ENCODE data around the gene MS4A18. TPM values are rescaled to one million over a fixed set of nuclear protein-coding genes. Genes with fewer than 3 reads are reported as not detected.

Gene MS4A18
- total RNA-seq, 1 experiment from 2014 or later = not detected

- intact Hi-C loops (cut with micrococcal nuclease; ENCODE audit: unreplicated experiment) = no loop called here
- POLR2A ChIA-PET (ENCODE audit: unreplicated experiment) = no interaction called here
- BruUV-seq (replicated peaks) = no TSS peak
- Histone ChIP-seq H4K20me1 (ENCODE audit: insufficient read depth) (no peaks in the 10 kb centered on the region), H3K79me2 (ENCODE audit: low read depth) (no peaks in the 10 kb centered on the region), H3K4me1 (replicated peaks; ENCODE audit: insufficient read depth) (no peaks in the 10 kb centered on the region), H3K4me3 (no peak overlapping the region), H3K36me3 (ENCODE audit: low read depth) (no peaks in the 10 kb centered on the region), H3F3A (ENCODE audit: insufficient read depth, low read depth) (no peaks in the 10 kb centered on the region), H3K27me3 (ENCODE audit: insufficient read depth, low read depth) (peaks cover 65% of the 10 kb centered on the region), H3K9me2 (ENCODE audit: insufficient read depth) (no peaks in the 10 kb centered on the region), H3K27ac (no peak overlapping the region), H2AFZ (no peak overlapping the region), H3K9me3 (ENCODE audit: insufficient read depth, low read depth) (no peaks in the 10 kb centered on the region; the same call in 1 of the 2 replicates), H3K4me2 (no peak overlapping the region)
- TF ChIP-seq, protein P1, sequence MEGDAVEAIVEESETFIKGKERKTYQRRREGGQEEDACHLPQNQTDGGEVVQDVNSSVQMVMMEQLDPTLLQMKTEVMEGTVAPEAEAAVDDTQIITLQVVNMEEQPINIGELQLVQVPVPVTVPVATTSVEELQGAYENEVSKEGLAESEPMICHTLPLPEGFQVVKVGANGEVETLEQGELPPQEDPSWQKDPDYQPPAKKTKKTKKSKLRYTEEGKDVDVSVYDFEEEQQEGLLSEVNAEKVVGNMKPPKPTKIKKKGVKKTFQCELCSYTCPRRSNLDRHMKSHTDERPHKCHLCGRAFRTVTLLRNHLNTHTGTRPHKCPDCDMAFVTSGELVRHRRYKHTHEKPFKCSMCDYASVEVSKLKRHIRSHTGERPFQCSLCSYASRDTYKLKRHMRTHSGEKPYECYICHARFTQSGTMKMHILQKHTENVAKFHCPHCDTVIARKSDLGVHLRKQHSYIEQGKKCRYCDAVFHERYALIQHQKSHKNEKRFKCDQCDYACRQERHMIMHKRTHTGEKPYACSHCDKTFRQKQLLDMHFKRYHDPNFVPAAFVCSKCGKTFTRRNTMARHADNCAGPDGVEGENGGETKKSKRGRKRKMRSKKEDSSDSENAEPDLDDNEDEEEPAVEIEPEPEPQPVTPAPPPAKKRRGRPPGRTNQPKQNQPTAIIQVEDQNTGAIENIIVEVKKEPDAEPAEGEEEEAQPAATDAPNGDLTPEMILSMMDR (conservative IDR thresholded peaks at IDR 0.05) = no peak
- TF ChIP-seq EZH2 (IDR thresholded peaks at IDR 0.05; ENCODE audit: low read depth) = no peak
- no peak for DNase-seq
- CTCF ChIA-PET = no interaction called here
Measured at GRCh38 chr11:60748225-60748624, 23.7 kb downstream of the MS4A18 start.

- Histone ChIP-seq H3K4me2 (no peak overlapping the region), H4K20me1 (ENCODE audit: insufficient read depth) (no peaks in the 10 kb centered on the region), H3K4me3 (no peak overlapping the region), H3K9me2 (ENCODE audit: insufficient read depth) (no peaks in the 10 kb centered on the region), H3K36me3 (ENCODE audit: low read depth) (no peaks in the 10 kb centered on the region), H3K27me3 (ENCODE audit: insufficient read depth, low read depth) (peaks cover 69% of the 10 kb centered on the region), H2AFZ (no peak overlapping the region), H3K27ac (no peak overlapping the region), H3K9me3 (ENCODE audit: insufficient read depth, low read depth) (no peaks in the 10 kb centered on the region; the same call in 1 of the 2 replicates), H3F3A (ENCODE audit: insufficient read depth, low read depth) (no peaks in the 10 kb centered on the region), H3K4me1 (replicated peaks; ENCODE audit: insufficient read depth) (no peaks in the 10 kb centered on the region), H3K79me2 (ENCODE audit: low read depth) (no peaks in the 10 kb centered on the region)
- no peak for DNase-seq
- ChIA-PET POLR2A (ENCODE audit: unreplicated experiment) (no interaction called here), CTCF (no interaction called here)
- intact Hi-C loops (cut with micrococcal nuclease; ENCODE audit: unreplicated experiment) = no loop called here
- TF ChIP-seq EZH2 (IDR thresholded peaks at IDR 0.05; ENCODE audit: low read depth) = no peak
- TF ChIP-seq, protein P1 (conservative IDR thresholded peaks at IDR 0.05) = no peak
- BruUV-seq (replicated peaks) = no TSS peak
Measured at GRCh38 chr11:60748821-60749220, 24.3 kb downstream of the MS4A18 start.

DNA sequence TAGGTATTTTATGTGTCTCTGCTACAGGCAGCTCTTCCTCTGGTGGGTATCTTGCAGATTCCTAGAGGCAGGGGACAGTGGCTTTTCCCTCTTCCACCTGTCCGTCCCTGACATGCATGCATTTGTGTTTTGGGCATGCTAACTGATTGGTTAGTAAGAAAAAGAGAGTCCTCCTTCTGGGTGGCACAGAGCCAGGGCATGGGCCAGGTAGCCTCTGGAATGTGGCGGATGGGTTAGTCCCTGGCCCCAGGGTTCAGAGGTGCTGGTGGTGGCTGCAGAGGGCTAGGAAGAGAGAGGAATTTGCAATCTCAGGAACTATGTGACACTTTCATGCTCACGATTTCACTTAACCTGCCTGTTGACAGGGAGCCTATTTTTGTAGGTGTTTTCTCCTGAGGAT is 26.4 kb downstream of the MS4A18 start:
- CTCF ChIA-PET = no interaction called here

More for the DNA sequence above, 26.4 kb downstream of the MS4A18 start:
- Histone ChIP-seq H3K79me2 (ENCODE audit: low read depth) (no peaks in the 10 kb centered on the region), H3K36me3 (ENCODE audit: low read depth) (no peaks in the 10 kb centered on the region), H3K9me2 (ENCODE audit: insufficient read depth) (no peaks in the 10 kb centered on the region), H3K9me3 (ENCODE audit: insufficient read depth, low read depth) (no peaks in the 10 kb centered on the region; the same call in 1 of the 2 replicates), H3K4me1 (replicated peaks; ENCODE audit: insufficient read depth) (no peaks in the 10 kb centered on the region), H4K20me1 (ENCODE audit: insufficient read depth) (no peaks in the 10 kb centered on the region), H3K27me3 (ENCODE audit: insufficient read depth, low read depth) (peaks cover 53% of the 10 kb centered on the region), H3K4me3 (no peak overlapping the region), H3F3A (ENCODE audit: insufficient read depth, low read depth) (no peaks in the 10 kb centered on the region), H3K27ac (no peak overlapping the region), H2AFZ (no peak overlapping the region), H3K4me2 (no peak overlapping the region)
- intact Hi-C loops (cut with micrococcal nuclease; ENCODE audit: unreplicated experiment) = no loop called here
- DNase-seq = no peak
- TF ChIP-seq, protein P1 (conservative IDR thresholded peaks at IDR 0.05) = no peak
- TF ChIP-seq EZH2 (IDR thresholded peaks at IDR 0.05; ENCODE audit: low read depth) = no peak
- POLR2A ChIA-PET (ENCODE audit: unreplicated experiment) = interaction anchor here (0.5 kb wide), 1 partner anchor 562 kb away, joined by 8 read pairs; no protein-coding TSS in a partner anchor
- BruUV-seq (replicated peaks) = no TSS peak
